Measurements from ENCODE around the gene TMTC2. TPM values are rescaled to one million over a fixed set of nuclear protein-coding genes. Genes with fewer than 3 reads are reported as not detected.
"Not testable (repeated sequence)": the region's sequence is repeated elsewhere in the genome, so short reads cannot be mapped to it uniquely, and the experiment has no call there.

Gene TMTC2
- polyA plus RNA-seq, 6 donors from 2014 or later, result 0.13 to 0.49 (median 0.17) TPM; not detected in 3

- H3K27ac Mint-ChIP-seq, result no peak overlapping the region
- H3K27me3 Mint-ChIP-seq, result no peaks in the 10 kb centered on the region
- H3K36me3 Mint-ChIP-seq, result no peaks in the 10 kb centered on the region
- no peak overlapping the region for H3K4me3 Mint-ChIP-seq
- peaks cover 0 to 5% (median 0%) of the 10 kb centered on the region in 3 donors for H3K4me1 Mint-ChIP-seq
- no peaks in the 10 kb centered on the region for H3K9me3 Mint-ChIP-seq
- DNase-seq (no peak), ATAC-seq (ENCODE audit: low read depth in 2 of 2) (no peak)
Observed at GRCh38 chr12:82757059-82757458, 70.4 kb downstream of the TMTC2 start.

GRCh38 chr12:82757656-82758055 lies 71.0 kb downstream of the TMTC2 start:
- Mint-ChIP-seq H3K27ac (no peak overlapping the region), H3K9me3 (no peaks in the 10 kb centered on the region), H3K27me3 (no peaks in the 10 kb centered on the region), H3K36me3 (no peaks in the 10 kb centered on the region), H3K4me1 (peaks cover 0 to 7% (median 0%) of the 10 kb centered on the region in 3 donors), H3K4me3 (no peak overlapping the region)
- no peak for DNase-seq
- no peak for ATAC-seq (ENCODE audit: low read depth in 2 of 2)

DNA sequence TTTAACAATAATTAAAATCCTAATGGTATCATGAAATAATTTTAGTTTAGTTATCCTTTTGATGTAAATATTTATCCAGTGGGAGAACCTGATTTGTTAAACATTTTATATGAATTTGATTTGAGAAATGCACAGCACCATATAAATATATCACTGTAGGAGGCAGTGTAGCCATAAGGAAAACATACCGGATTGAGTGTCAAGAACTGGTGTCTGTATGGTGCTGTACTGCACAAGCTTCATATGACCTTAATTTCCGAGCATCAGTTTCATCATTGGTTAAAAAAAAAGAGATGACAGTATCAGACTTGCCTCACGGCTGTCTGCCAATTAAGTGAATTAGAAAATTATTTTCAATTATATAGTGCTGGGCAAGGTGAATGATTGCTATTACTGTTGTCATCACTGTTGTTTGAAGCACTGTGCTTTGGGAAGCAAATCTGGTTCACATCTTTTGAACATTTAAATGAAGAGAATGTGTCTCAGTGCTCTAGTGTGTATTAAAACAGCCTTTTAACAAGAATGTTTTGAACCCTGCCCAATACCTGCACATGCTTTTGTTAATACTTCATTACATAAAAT lies 72.1 kb downstream of the TMTC2 start:
- H3K9me3 Mint-ChIP-seq, result no peaks in the 10 kb centered on the region
- H3K4me3 Mint-ChIP-seq, result no peak overlapping the region
- H3K4me1 Mint-ChIP-seq, result peaks cover 0 to 7% (median 0%) of the 10 kb centered on the region in 3 donors
- ATAC-seq (ENCODE audit: low read depth in 2 of 2), result no peak
- no peak overlapping the region for H3K27ac Mint-ChIP-seq
- no peak for DNase-seq
- no peaks in the 10 kb centered on the region for H3K36me3 Mint-ChIP-seq
- H3K27me3 Mint-ChIP-seq, result no peaks in the 10 kb centered on the region

DNA sequence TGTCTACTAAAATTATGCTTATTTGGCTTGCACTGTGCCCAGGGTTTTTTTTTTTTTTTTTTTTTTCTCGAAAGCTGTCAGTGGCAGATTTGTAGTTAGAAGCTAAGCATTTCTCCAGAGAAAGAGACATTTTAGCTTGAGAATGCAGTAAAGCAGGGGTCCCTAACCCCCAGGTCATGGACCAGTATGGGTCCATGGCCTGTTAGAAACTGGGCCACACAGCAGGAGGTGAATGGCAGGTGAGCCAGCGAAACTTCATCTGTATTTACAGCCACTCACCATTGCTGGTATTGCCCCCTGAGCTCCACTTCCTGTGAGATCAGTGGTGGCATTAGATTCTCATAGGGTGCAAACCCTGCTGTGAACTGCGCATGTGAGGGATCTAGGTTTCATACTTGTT lies 73.7 kb downstream of the TMTC2 start:
- Mint-ChIP-seq H3K36me3 (no peaks in the 10 kb centered on the region), H3K27me3 (no peaks in the 10 kb centered on the region), H3K4me1 (peaks cover 0 to 7% (median 0%) of the 10 kb centered on the region in 3 donors), H3K4me3 (no peak overlapping the region), H3K27ac (peak overlapping the region in 2 of 6 donors; percentile 26 to 67), H3K9me3 (no peaks in the 10 kb centered on the region)
- ATAC-seq (ENCODE audit: low read depth in 2 of 2) (no peak), DNase-seq (no peak)

GRCh38 chr12:82765206-82765605 lies 78.5 kb downstream of the TMTC2 start:
- H3K36me3 Mint-ChIP-seq; H3K4me1 Mint-ChIP-seq; H3K27ac Mint-ChIP-seq; H3K9me3 Mint-ChIP-seq; ATAC-seq (ENCODE audit: low read depth in 2 of 2); H3K4me3 Mint-ChIP-seq; H3K27me3 Mint-ChIP-seq; DNase-seq: not testable (repeated sequence)

- no peaks in the 10 kb centered on the region for H3K27me3 Mint-ChIP-seq
- ATAC-seq (ENCODE audit: low read depth in 2 of 2) (no peak), DNase-seq (no peak)
- peaks cover 0 to 7% (median 0%) of the 10 kb centered on the region in 3 donors for H3K4me1 Mint-ChIP-seq
- no peak overlapping the region for H3K4me3 Mint-ChIP-seq
- no peak overlapping the region for H3K27ac Mint-ChIP-seq
- H3K9me3 Mint-ChIP-seq, result no peaks in the 10 kb centered on the region
- H3K36me3 Mint-ChIP-seq, result no peaks in the 10 kb centered on the region
Observed at GRCh38 chr12:82765971-82766705, 79.4 kb downstream of the TMTC2 start.

DNA sequence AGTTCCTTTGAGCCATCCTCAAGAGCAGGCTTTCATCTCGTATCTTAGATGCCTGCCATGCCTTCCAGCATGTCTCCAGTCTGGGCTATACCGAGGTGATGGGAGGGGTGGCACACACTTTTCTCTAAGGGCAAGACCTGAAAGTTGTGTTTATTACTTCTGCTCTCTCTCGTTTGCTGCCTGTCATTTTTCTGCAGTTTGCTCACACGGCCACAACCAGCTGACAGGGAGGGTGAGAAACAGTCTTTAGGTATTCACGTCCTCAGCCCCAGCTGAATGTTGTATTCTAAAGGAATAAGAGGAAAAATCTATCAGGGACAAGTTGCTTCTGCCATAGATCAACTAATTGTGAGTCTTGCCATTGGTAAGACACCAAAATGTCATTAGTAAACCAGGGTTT lies 88.0 kb downstream of the TMTC2 start:
- no peak overlapping the region for H3K4me3 Mint-ChIP-seq
- H3K4me1 Mint-ChIP-seq, result peaks cover 0 to 2% (median 0%) of the 10 kb centered on the region in 3 donors
- DNase-seq (no peak), ATAC-seq (ENCODE audit: low read depth in 2 of 2) (no peak)
- H3K27ac Mint-ChIP-seq, result no peak overlapping the region
- no peaks in the 10 kb centered on the region for H3K36me3 Mint-ChIP-seq
- H3K9me3 Mint-ChIP-seq, result peaks cover 0 to 2% (median 0%) of the 10 kb centered on the region in 7 donors
- no peaks in the 10 kb centered on the region for H3K27me3 Mint-ChIP-seq

GRCh38 chr12:82780517-82780916 lies 93.8 kb downstream of the TMTC2 start:
- DNase-seq (no peak), ATAC-seq (ENCODE audit: low read depth in 2 of 2) (no peak)
- no peaks in the 10 kb centered on the region for H3K9me3 Mint-ChIP-seq
- no peak overlapping the region for H3K27ac Mint-ChIP-seq
- H3K4me1 Mint-ChIP-seq, result no peaks in the 10 kb centered on the region
- no peak overlapping the region for H3K4me3 Mint-ChIP-seq
- no peaks in the 10 kb centered on the region for H3K36me3 Mint-ChIP-seq
- H3K27me3 Mint-ChIP-seq, result no peaks in the 10 kb centered on the region

GRCh38 chr12:82781309-82781997 lies 94.7 kb downstream of the TMTC2 start:
- H3K9me3 Mint-ChIP-seq, result no peaks in the 10 kb centered on the region
- no peaks in the 10 kb centered on the region for H3K27me3 Mint-ChIP-seq
- H3K27ac Mint-ChIP-seq, result no peak overlapping the region
- no peaks in the 10 kb centered on the region for H3K36me3 Mint-ChIP-seq
- ATAC-seq (ENCODE audit: low read depth in 2 of 2) (no peak), DNase-seq (no peak)
- H3K4me1 Mint-ChIP-seq, result no peaks in the 10 kb centered on the region
- H3K4me3 Mint-ChIP-seq, result no peak overlapping the region

DNA sequence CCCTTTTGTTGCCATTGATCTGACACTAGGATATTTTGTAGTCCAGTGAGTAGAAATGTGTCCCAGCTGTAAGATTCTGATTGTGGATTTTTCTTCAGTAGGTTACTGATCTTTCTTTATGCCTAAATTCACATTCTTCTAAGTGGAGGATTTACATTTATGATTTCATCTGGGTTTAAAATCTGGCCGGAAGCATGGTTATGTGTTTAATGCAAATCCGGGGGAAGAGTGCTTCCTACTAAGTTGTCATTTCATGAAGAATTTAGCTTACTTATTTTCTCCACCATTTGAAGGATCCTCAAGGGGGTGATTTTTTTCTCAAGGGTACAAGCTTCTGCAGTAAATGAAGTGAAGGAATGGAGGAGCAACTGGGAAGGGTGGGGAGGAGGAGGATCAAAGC lies 96.7 kb downstream of the TMTC2 start:
- DNase-seq (no peak), ATAC-seq (ENCODE audit: low read depth in 2 of 2) (no peak)
- H3K4me3 Mint-ChIP-seq, result no peak overlapping the region
- no peaks in the 10 kb centered on the region for H3K4me1 Mint-ChIP-seq
- no peaks in the 10 kb centered on the region for H3K27me3 Mint-ChIP-seq
- H3K36me3 Mint-ChIP-seq, result no peaks in the 10 kb centered on the region
- H3K9me3 Mint-ChIP-seq, result no peaks in the 10 kb centered on the region
- no peak overlapping the region for H3K27ac Mint-ChIP-seq

- H3K27me3 Mint-ChIP-seq, result no peaks in the 10 kb centered on the region
- DNase-seq (no peak), ATAC-seq (ENCODE audit: low read depth in 2 of 2) (no peak)
- no peak overlapping the region for H3K4me3 Mint-ChIP-seq
- H3K4me1 Mint-ChIP-seq, result no peaks in the 10 kb centered on the region
- no peaks in the 10 kb centered on the region for H3K9me3 Mint-ChIP-seq
- no peaks in the 10 kb centered on the region for H3K36me3 Mint-ChIP-seq
- H3K27ac Mint-ChIP-seq, result no peak overlapping the region
Observed at GRCh38 chr12:82787016-82787415, 100.3 kb downstream of the TMTC2 start.

DNA sequence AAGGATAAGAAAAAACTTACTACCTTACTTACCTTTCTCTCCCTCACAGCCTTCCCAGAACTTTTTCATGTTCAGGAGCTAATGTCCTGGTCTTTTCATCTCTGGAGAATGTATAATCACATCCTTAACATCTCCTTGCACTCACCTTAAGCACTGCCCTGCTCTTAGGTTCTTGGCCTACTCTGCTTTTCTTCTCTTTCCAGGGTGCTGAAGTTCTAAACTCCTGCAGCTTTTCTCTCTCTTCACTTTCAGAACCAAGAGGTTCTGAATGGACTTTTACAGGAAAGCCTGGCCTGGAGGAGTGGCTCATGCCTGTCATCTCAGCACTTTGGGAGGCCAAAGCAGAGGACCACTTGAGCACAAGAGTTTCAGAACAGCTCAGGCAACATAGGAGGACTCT lies 101.9 kb downstream of the TMTC2 start:
- Mint-ChIP-seq H3K9me3 (no peaks in the 10 kb centered on the region), H3K4me1 (no peaks in the 10 kb centered on the region), H3K27ac (no peak overlapping the region), H3K27me3 (no peaks in the 10 kb centered on the region), H3K36me3 (no peaks in the 10 kb centered on the region), H3K4me3 (no peak overlapping the region)
- ATAC-seq (ENCODE audit: low read depth in 2 of 2) (no peak), DNase-seq (no peak)

- ATAC-seq (ENCODE audit: low read depth in 2 of 2) (no peak), DNase-seq (no peak)
- Mint-ChIP-seq H3K4me1 (no peaks in the 10 kb centered on the region), H3K9me3 (no peaks in the 10 kb centered on the region), H3K27me3 (no peaks in the 10 kb centered on the region), H3K4me3 (no peak overlapping the region), H3K27ac (no peak overlapping the region), H3K36me3 (no peaks in the 10 kb centered on the region)
Observed at GRCh38 chr12:82789674-82790073, 103.0 kb downstream of the TMTC2 start.

DNA sequence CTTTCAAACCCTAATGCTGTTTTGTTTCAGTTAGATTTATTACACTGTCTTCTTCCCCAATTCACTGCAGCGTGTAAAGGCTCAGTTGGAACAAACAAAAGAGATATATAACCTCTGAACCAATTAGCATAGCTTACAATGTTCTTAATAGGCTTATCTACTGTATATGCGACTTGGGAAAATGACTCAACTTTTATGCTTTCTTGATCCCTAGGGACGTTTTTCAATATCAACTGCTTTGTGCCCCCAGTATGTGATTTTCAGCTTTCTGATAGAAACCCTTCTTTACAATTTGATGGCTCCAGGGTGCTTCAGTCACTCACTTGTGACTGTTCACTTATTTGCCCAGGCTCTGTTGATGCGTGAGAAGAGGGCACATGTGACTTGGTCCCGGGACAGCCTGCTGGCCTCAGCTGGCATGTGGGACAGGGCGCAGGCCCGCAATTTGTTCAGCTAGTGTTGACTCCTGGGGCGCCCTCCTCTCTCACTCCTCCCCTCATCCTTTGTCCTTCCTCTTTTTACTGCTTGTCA lies 107.1 kb downstream of the TMTC2 start:
- ATAC-seq (ENCODE audit: low read depth in 2 of 2) (no peak), DNase-seq (no peak)
- H3K27me3 Mint-ChIP-seq, result no peaks in the 10 kb centered on the region
- no peak overlapping the region for H3K27ac Mint-ChIP-seq
- peaks cover 0 to 3% (median 0%) of the 10 kb centered on the region in 7 donors for H3K9me3 Mint-ChIP-seq
- no peaks in the 10 kb centered on the region for H3K4me1 Mint-ChIP-seq
- no peak overlapping the region for H3K4me3 Mint-ChIP-seq
- H3K36me3 Mint-ChIP-seq, result no peaks in the 10 kb centered on the region
